HG03039 (cell line): ENCODE data around the gene PHACTR1.

ENCODE experiments used
- ATAC-seq: cut with Tn5 transposase; IDR thresholded peaks from one replicate; pipeline ENCODE4 v1.9.1; 2021; ENCODE audit warnings: mild to moderate bottlenecking, moderate library complexity; ENCODE audit not compliant: unreplicated experiment

The PHACTR1 gene

DNA sequence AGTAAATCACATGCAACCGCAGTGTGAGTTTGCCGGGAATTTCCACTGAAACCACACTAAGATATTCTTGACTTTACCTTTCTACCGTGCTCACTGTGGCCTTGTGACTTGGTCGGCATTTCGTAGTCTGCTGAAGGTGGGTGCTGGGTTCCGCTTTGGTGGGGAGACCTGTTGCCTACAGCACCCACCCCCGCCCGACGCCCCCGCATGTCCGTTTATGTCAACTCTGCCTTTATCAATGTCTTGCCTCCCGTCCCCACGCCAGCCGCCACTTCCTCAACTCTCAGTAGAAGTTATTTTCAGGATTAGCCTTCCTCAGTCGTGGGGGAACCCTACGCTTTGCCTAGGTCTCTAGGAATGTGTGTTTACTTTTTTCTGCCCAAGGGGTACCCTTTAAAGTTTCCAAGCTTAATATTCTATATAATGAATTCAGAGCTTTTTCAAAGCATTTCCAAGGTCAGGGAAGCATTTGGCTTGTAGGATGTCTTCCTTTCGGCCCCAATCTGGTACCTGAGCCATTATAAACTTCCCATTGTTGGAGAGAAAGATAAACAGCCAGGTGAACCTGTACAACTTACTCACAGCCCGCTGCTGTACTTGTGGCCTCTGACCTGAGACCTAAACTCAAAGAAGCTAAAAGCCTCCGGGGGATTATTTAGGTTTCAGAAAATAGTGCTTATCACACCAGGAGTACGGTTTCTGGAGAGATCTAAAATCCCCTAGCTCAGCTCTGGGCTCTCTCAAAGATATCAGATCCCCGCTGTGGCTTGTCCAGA lies 557.6 kb downstream of the PHACTR1 start:
- peak; percentile 52 for ATAC-seq

DNA sequence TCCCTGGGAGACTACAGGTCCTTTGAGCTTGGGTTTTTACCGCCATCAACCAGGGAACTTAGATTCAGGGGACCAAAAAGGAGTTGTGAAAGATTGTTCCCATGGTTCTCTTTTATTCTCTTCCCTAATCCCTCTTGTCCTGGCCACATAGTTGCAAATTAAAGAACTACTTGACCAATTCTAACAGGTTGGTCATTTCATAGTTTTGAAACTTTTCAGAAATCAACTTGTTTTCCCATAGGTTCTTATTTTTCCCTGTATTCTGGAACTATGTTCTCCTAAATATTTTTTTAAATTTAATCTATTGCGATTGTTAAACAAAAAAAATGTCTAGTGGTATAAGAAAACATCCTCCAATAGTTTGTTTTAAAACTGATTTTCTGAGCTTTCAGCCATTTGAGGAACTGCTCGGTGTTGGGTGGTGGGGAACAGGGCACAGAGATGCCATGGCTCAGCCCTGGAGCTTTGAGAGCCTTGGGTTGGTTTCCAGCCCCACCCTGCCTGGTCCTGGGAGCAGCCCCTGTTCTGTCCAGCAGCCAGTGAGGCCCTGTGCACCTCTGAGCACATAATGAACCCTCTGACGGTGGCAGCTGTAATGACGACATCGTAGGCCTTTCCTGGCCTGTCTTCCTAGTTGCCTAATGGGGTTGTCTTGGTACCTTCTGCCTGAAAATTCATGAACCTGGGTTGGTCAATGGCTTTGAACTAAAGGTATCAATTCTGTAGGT lies 558.3 kb downstream of the PHACTR1 start:
- ATAC-seq: no peak

- ATAC-seq: no peak
Observed at GRCh38 chr6:13275435-13275989, 558.9 kb downstream of the PHACTR1 start.

GRCh38 chr6:13277231-13277630 lies 560.7 kb downstream of the PHACTR1 start:
- no peak for ATAC-seq

DNA sequence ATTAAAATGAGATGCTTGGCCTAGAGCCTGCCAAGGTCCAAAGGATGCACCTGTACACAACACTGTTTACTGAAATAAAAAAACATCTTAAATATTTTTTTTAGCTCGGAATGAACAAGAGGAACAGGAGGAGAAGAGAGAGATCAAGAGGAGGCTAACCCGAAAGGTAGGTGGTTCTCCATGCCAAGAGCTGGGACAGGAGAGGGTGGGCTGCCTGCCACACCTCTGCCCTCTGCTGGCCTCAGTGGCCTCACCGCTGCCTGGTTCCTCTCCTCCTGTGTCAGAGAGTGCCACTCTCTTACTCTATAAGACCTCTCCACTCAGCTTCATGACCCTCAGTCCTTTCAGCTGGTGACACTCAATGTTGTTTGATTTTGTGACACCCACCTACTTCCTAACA lies 561.6 kb downstream of the PHACTR1 start:
- no peak for ATAC-seq

DNA sequence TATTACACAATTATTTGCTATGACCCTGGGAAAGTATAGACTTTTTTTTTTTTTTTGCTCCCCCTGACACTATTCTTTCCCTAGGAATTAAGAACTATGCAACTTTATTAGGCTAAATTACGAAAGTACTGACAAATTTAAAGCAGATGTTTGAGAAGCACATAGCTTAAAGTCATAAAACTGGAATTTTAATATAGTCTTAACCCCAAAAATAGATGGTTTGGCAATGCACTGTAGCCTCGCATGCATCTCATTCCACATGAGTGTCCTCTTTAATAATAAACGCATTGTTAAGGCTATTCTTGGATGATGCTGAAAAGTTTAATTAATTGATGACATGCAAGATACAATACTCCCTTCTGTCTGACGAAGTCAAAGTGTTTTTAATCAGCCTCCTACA lies 562.4 kb downstream of the PHACTR1 start:
- no peak for ATAC-seq

GRCh38 chr6:13280254-13280653 lies 563.7 kb downstream of the PHACTR1 start:
- no peak for ATAC-seq

DNA sequence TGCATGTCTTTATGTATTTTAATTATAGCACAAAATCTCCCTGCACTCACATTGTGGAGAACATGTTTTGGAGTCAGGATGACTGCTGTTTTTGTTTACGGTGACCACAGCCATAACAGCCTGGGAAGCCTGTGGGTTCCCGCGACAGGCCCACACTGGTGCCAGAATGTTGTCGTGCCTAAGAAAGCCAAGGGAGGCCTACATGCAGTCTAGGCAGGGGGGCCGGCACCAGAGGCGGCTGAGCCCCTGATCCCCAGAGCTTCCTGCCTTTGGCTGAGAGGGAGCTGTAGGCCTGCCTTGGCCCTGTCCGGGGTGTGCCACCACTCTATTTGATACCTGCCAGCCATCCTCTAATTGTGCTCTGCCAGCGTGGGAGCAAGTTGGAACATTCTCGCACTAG lies 565.1 kb downstream of the PHACTR1 start:
- no peak for ATAC-seq

DNA sequence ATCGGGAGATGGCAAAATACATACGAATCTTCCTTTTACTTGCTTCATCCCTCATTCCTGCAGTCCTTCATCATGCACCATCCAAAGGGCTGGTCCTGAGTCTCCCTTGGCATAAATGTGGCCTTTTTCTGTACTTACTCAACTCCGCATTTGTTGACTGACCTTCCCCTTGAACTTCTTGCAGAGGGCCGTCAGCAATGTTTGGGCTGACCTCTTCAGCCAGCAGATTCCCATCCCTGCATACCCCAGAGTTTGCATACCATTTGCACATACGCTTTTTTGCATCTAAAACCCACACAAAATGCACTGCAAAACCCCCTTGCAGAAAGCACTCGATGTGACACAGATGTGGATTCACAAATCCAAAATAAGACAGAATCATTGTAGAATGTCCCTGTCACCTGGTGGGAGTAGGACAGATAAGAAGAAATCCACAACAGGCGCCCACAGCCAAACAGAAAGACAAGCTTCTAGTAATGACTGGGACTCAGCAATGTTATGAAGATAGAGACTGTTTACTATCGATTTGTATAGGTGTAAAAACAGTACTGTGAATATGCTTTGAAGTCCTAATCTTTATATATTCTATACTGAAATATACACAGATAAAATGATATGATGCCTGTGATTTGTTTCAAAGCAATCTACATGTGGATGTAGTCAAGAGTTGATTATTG lies 566.0 kb downstream of the PHACTR1 start:
- no peak for ATAC-seq

DNA sequence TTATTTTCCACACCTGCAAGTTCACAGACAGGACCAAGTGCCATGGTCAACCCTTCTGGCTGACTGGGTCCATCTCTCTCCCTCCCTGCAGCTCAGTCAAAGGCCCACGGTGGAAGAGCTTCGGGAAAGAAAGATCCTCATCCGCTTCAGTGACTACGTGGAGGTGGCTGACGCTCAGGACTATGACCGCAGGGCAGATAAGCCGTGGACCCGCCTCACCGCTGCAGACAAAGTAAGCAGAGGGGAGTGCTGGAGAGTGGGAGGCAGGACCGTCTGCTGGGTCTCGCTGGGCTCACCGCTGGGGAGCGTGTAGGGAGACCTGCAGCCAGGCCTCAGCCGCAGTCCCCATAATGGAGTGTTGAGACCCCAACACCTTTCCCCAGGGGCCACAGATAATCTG lies 566.8 kb downstream of the PHACTR1 start:
- no peak for ATAC-seq

DNA sequence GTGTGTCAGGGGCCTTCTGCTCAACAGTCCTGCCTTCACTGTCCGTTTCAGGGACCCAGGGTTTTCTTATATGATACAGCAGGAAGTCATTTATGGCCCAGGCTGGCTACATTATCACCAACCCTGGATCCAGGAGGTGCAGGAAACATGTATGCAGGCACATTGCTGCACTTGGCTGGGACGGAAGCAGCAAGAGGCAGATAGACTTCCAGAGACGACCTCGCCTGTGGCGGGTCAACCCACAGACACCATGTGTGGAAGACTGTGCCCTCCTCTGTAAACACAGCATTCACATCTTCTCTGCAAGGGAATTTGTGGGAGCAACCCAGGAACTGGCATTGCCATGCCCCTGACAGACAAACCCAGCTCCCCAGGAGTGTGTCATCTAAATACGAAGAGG lies 568.1 kb downstream of the PHACTR1 start:
- ATAC-seq: no peak

DNA sequence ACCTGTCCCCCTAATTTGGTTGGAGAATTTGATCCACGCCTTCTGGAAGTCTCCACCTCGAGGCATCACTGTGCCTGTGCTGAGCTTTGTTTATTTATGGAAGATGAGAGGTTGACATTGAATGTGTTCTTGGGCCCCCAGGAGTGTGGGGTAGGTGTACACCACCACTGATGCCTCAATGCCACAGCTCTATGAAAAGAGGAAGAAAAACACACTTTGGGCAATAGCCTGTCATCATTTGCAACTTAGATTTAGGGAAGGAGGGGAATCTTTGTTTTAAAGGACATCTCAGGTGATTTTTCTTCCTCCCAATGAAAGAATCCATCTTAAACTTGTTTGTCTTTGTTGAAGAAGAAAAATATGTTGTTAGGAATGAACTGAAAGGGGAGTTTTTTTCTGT lies 569.1 kb downstream of the PHACTR1 start:
- ATAC-seq: no peak

- no peak for ATAC-seq
Observed at GRCh38 chr6:13286181-13286580, 569.6 kb downstream of the PHACTR1 start.

GRCh38 chr6:13287104-13287503 lies 570.5 kb downstream of the PHACTR1 start:
- ATAC-seq: no peak

GRCh38 chr6:13288481-13288880 lies 571.9 kb downstream of the PHACTR1 start:
- ATAC-seq: no peak

GRCh38 chr6:13288969-13289391 lies 572.4 kb downstream of the PHACTR1 start:
- no peak for ATAC-seq

DNA sequence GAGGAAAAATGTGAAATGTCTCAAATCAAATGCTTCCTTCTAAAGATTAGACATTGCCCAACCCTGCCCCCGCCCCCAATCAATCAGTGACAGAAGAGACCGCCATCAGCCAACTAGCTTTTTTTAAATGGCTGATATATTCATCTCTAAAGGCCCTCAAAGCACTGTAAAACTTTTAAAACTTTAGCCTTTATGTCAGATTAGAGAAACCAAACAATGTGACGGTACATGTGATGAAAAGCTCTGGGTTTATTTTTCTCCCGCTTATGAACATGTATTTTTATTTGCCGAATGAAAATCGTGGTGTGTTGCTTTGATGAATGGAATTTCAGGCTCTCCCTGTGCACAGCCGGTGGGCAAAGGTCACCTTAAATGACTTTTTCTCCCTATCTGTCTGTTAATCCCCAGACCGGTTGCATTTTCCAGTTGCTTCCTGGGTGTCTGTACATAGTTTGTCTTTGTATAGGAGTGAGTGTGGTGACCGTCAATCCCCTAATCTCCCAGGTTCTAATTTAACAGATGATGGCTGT lies 573.3 kb downstream of the PHACTR1 start:
- ATAC-seq: no peak

GRCh38 chr6:13290335-13290734 lies 573.8 kb downstream of the PHACTR1 start:
- no peak for ATAC-seq

DNA sequence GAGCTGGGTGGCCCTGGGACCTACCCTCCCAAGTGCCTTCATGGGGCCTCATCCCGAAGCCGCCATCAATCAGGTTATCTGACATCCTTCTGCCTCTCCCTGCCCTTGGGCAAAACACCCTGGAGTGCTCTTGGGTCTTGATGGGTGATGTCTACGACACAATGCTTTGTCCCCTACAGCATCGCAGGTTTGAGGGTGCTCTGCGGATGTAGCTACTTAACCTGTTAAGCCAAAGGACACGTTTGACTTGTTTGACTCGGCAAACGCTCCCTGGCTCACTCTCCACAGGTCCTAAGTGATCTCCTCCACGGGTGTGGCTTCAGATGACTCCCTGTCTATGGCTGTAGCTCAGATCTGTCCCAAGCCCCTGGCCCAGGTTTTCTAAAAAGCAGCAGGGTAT lies 576.2 kb downstream of the PHACTR1 start:
- ATAC-seq: no peak

- ATAC-seq: no peak
Observed at GRCh38 chr6:13294499-13295069, 578.0 kb downstream of the PHACTR1 start.

- ATAC-seq: no peak
Observed at GRCh38 chr6:13295576-13295975, 579.0 kb downstream of the PHACTR1 start.
